Activated CD4-positive, alpha-beta T cell treated with anti-CD3 and anti-CD28 coated beads, Interleukin-2, amount 10 ng/mL, durations not matched to agents 7 days and 5 days (primary cell): ENCODE results near the gene WDR89. TPM values are rescaled to one million over a fixed set of nuclear protein-coding genes. Genes with fewer than 3 reads are reported as not detected.
"Not testable (repeated sequence)": the region's sequence is repeated elsewhere in the genome, so short reads cannot be mapped to it uniquely, and the experiment has no call there.

Source experiments
- CTCF ChIA-PET: fragments of 350-600 bp; sonication (Branson Sonifier 250); formaldehyde crosslinking; loops from one replicate; lab custom pipeline; 2021; ENCODE audit warnings: antibody characterized with exemption; lab: Charles Lee
- POLR2A ChIA-PET: fragments of 350-600 bp; sonication (Branson Sonifier 250); formaldehyde crosslinking; loops from one replicate; lab custom pipeline; 2021; ENCODE audit warnings: antibody characterized with exemption; lab: Charles Lee
- DNase-seq: peaks from one replicate; pipeline ENCODE4 v3.0.0-alpha.2; 2020
- H3K27ac Mint-ChIP-seq: one replicate; pipeline ENCODE4 v1.8.0; 2021; ENCODE audit warnings: mild to moderate bottlenecking, moderate library complexity, mixed read lengths
- H3K27me3 Mint-ChIP-seq: one replicate; pipeline ENCODE4 v1.8.0; 2021; ENCODE audit warnings: mixed read lengths
- H3K36me3 Mint-ChIP-seq: one replicate; pipeline ENCODE4 v1.8.0; 2021; ENCODE audit warnings: low read depth, mixed read lengths
- H3K4me1 Mint-ChIP-seq: one replicate; pipeline ENCODE4 v1.8.0; 2021; ENCODE audit warnings: mixed read lengths
- H3K4me3 Mint-ChIP-seq: one replicate; pipeline ENCODE4 v1.8.0; 2021; ENCODE audit warnings: mild to moderate bottlenecking, moderate library complexity, mixed read lengths
- H3K9me3 Mint-ChIP-seq: one replicate; pipeline ENCODE4 v1.8.0; 2021; ENCODE audit warnings: mixed read lengths
- total RNA-seq, 2 experiments: library from RNA; stranded (reverse); gene quantifications; one replicate each; pipeline ENCODE4 v1.2.3, GENCODE V29; 2021

The WDR89 gene
- total RNA-seq, 2 experiments from 2014 or later, result 17.5 to 20.7 TPM

DNA sequence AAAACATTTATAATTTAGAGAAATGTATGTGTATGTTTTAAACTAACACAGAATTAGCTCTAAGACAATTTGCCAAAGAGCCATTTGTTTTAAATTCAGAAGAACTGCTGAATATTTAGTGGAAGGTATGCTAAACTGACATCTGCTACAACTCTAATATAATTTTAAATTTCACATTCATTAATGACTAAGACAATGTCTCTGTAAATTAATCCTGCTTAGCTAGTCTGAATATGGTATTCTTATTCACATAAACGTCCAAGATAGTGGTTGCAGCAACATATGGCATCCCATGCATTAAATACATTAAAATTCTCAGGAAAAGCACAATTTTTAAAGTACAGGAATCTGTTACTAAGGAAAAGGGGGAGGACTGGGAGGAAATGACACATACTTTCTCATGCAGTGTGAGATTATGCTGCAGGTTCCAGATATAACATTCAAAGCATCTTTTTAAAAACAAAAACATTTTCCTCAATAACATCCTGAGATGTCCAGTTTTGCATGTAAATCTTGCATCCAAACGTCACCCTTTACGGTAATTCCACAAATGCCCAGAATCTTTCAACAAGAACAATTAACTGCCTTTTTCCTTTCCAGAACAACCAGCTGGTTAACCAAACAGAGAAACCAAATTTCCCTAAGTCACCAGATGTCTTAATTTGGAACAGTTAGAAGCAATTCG is 26.9 kb downstream of the WDR89 start:
- Mint-ChIP-seq H3K4me3 (no peak overlapping the region), H3K36me3 (peaks cover 29% of the 10 kb centered on the region), H3K27me3 (no peaks in the 10 kb centered on the region), H3K4me1 (peaks cover 18% of the 10 kb centered on the region), H3K27ac (no peak overlapping the region), H3K9me3 (no peaks in the 10 kb centered on the region)
- no peak for DNase-seq
- ChIA-PET CTCF (no interaction called here), POLR2A (no interaction called here)

DNA sequence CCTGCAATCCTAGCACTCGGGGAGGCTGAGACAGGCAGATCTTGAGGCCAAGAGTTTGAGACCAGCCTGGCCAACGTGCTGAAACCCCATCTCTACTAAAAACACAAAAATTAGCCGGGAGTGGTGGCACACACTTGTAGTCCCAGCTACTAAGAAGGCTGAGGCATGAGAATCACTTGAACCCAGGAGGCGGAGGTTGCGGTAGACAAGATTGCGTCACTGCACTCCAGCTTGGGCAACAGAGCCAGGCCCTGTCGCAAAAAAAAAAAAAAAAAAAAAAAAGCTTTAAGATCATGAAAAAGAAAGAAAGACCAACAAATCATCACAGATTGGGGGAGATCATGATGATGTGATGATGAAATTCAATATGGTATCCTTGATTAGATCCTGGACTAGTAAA is 30.6 kb downstream of the WDR89 start:
- peaks cover 16% of the 10 kb centered on the region for H3K36me3 Mint-ChIP-seq
- H3K27ac Mint-ChIP-seq, result no peak overlapping the region
- H3K27me3 Mint-ChIP-seq, result no peaks in the 10 kb centered on the region
- peaks cover 5% of the 10 kb centered on the region for H3K4me1 Mint-ChIP-seq
- ChIA-PET CTCF (interaction anchor here (0.7 to 1.3 kb wide), 2 partner anchors 7 to 167 kb away, joined by 3 to 4 read pairs; no protein-coding TSS in a partner anchor), POLR2A (interaction anchor here (0.6 kb wide), 1 partner anchor 22 kb away, joined by 4 read pairs; no protein-coding TSS in a partner anchor)
- DNase-seq, result no peak
- H3K9me3 Mint-ChIP-seq, result no peaks in the 10 kb centered on the region
- no peak overlapping the region for H3K4me3 Mint-ChIP-seq

DNA sequence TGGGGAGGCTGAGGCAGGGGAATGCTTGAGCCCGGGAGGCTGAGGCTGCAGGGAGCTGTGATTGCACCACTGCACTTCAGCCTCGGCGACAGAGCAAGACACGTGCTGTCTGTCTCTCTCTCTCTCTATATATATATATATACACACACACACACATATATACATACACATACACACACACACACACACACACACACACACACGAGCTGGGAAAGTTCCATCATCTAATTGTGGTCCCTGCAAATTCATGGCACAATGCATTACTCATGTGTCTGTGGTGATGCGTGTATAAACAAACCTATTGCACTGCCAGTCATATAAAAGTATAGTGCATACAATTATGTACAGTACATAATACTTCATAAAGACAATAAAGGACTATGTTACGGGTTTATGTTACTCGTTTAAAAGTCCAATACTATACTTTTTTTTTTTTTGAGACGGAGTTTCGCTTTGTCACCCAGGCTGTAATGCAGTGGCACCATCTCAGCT is 36.6 kb downstream of the WDR89 start:
- CTCF ChIA-PET, result no interaction called here
- no peaks in the 10 kb centered on the region for H3K27me3 Mint-ChIP-seq
- H3K4me3 Mint-ChIP-seq, result no peak overlapping the region
- no peaks in the 10 kb centered on the region for H3K9me3 Mint-ChIP-seq
- H3K36me3 Mint-ChIP-seq, result peaks cover 20% of the 10 kb centered on the region
- DNase-seq, result no peak
- peaks cover 2% of the 10 kb centered on the region for H3K4me1 Mint-ChIP-seq
- POLR2A ChIA-PET, result no interaction called here
- no peak overlapping the region for H3K27ac Mint-ChIP-seq

DNA sequence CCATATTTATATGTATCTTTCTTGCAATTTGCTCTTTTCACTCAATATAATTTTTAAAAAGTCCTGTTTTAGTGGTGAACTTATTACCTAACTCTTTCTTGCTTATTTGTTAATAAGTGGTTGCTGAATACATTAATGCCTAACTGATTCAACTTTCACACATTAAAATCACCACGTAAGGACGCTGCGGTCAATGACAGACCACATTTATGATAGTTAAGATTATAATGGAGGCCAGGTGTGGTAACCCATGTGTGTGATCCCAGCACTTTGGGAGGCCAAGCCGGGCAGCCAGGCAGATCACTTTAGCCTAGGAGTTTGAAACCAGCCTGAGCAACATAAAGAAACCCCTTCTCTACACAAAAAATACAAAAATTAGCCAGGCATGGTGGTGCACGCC is 37.0 kb downstream of the WDR89 start:
- Mint-ChIP-seq H3K4me1 (peaks cover 2% of the 10 kb centered on the region), H3K27me3 (no peaks in the 10 kb centered on the region), H3K36me3 (peaks cover 21% of the 10 kb centered on the region), H3K9me3 (no peaks in the 10 kb centered on the region), H3K27ac (no peak overlapping the region), H3K4me3 (no peak overlapping the region)
- CTCF ChIA-PET, result no interaction called here
- POLR2A ChIA-PET, result no interaction called here
- no peak for DNase-seq

DNA sequence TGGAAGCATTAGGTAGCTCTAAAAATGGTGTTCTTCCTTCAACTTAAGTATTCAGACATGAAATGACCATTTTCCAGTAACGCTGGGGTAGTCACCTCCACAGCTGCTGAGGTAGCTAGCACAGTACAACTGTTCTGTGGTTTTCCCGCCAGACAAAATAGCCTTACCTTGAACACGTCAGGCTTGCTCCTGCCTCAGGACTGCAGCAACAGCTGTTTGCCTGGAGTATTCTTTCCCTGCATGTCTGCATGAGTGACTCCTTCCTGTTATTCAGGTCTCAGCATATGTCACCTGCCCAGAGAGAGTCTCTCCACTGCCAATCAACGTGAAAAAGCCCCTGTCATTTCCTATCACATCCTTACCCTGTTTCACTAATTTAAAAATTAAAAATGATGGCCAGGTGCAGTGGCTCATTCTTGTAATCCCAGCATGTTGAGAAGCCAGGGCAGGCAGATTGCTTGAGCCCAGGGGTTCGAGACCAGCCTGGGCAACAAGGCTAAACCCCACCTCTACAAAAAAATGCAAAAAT is 37.9 kb downstream of the WDR89 start:
- H3K27ac Mint-ChIP-seq, result no peak overlapping the region
- DNase-seq, result no peak
- CTCF ChIA-PET, result no interaction called here
- peaks cover 2% of the 10 kb centered on the region for H3K4me1 Mint-ChIP-seq
- no peaks in the 10 kb centered on the region for H3K9me3 Mint-ChIP-seq
- POLR2A ChIA-PET, result interaction anchor here (0.6 kb wide), 1 partner anchor 12 kb away, joined by 3 read pairs; no protein-coding TSS in a partner anchor
- peaks cover 29% of the 10 kb centered on the region for H3K36me3 Mint-ChIP-seq
- no peaks in the 10 kb centered on the region for H3K27me3 Mint-ChIP-seq
- H3K4me3 Mint-ChIP-seq, result no peak overlapping the region

DNA sequence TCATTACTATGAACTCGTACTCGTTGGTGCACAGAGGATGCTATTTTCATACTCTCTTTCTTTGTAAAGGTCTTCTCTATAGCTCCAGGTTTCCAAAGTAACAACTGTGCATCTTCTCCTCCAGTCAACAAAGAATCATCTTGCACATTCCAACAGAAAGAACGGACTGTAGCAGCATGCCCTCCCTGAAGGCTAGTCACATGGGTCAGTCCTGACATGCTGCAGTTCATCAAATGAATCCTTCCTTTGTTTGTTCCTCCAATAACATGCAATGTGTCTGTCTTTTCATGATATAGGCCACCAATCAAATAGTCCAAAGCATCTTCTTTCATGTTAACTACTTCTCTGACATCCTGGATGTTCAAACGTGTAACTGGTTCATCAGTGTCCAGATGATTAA is 42.9 kb downstream of the WDR89 start:
- Mint-ChIP-seq H3K27ac (no peak overlapping the region), H3K36me3 (peaks cover 63% of the 10 kb centered on the region), H3K9me3 (peaks cover 18% of the 10 kb centered on the region), H3K27me3 (no peaks in the 10 kb centered on the region), H3K4me3 (no peak overlapping the region), H3K4me1 (peaks cover 3% of the 10 kb centered on the region)
- POLR2A ChIA-PET, result no interaction called here
- CTCF ChIA-PET, result no interaction called here
- no peak for DNase-seq

DNA sequence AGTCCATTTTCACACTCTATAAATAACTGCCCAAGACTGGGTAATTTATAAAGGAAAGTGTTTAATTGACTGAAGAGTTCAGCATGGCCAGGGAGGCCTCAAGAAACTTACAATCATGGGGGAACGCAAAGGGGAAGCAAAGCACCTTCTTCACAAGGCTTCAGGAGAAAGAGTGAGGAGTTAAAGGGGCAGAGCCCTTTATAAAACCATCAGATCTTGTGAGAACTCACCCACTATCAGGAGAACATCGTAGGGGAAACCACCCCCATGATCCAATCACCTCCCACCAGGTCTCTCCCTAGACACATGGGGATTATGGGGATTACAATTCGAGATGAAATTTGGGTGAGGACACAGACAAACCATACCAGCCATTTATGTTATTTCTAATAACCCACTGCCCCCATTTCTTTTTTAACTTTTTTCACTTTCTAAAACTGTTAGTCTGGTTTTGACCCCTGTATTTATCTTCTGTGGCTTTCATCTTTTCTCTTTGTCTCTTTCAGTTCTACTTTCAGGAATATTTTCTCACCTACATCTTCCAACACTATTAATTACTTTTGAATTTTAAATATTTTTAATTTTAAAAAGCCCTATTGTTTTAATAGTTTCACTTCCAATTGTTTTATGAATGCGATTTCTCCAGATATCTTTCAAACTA is 44.5 kb downstream of the WDR89 start:
- ChIA-PET CTCF (no interaction called here), POLR2A (no interaction called here)
- Mint-ChIP-seq H3K27me3 (no peaks in the 10 kb centered on the region), H3K36me3 (peaks cover 56% of the 10 kb centered on the region), H3K27ac (no peak overlapping the region), H3K9me3 (peaks cover 20% of the 10 kb centered on the region), H3K4me3 (no peak overlapping the region), H3K4me1 (peaks cover 3% of the 10 kb centered on the region)
- DNase-seq, result no peak

DNA sequence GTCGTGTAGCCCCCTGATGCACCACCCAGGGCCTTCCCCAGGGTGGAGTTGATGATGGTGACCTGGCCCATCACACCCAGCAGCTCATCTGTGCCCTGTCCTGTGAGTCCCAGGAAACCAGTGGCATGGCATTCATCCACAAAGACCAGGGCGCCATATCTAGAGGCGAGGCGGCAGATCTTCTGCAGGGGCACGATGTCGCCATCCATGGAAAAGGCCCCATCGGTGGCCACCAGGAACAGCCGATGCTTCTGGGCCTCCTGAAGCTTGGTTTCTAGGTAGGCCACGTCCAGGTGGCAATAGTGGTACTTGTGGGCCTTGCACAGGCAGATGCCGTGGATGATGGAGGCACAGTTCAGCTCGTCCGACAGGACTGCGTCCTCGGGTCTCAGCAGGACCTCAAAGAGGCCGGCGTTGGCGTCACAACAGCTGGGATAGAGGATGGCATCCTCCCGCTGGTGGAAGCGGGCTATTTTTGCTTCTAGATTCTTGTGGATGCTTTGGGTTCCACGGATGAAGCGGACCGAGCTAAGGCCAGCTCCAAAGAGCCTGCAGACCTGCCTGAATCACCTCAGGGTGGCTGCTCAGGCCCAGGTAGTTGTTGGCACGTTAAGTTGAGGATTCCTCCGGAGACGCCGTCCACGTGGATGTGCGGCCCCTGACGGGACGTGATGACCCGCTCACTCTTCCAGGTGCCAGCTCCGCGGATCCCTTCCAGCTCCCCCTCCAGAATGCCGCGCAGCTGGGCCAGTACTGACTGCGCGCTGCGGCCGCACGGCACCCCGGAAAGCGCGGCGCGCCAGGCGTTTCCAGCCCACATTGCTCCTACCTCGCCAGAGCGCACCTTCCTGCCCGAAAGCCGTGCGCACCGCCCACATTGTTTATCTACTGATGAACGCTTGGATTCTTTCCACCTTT is 47.0 kb downstream of the WDR89 start:
- DNase-seq, result no peak
- Mint-ChIP-seq H3K9me3 (peaks cover 26% of the 10 kb centered on the region), H3K27ac (no peak overlapping the region), H3K4me1 (peaks cover 3% of the 10 kb centered on the region), H3K36me3 (peaks cover 46% of the 10 kb centered on the region), H3K4me3 (no peak overlapping the region), H3K27me3 (no peaks in the 10 kb centered on the region)
- POLR2A ChIA-PET, result no interaction called here
- CTCF ChIA-PET, result interaction anchor here (0.6 kb wide), 1 partner anchor 20 kb away, joined by 3 read pairs; no protein-coding TSS in a partner anchor

DNA sequence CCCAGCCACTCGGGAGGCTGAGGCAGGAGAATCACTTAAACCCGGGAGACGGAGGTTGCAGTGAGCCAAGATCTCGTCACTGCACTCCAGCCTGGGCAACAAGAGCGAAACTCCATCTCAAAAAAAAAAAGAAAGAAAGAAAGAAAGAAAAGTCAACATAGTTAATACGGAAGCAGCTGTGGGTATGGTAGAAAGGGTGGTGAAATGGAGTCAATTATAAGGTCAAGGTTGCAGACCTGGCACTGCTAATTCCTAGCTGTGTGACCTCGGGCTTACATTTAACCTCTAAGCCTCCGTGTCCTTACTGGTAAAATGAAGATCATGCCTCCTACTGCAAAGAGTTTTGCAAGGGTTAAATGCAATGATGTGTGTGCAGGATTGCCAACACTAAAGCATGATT is 58.6 kb downstream of the WDR89 start:
- CTCF ChIA-PET, result interaction anchor here (0.7 kb wide), 1 partner anchor 1265 kb away, joined by 3 read pairs; no protein-coding TSS in a partner anchor
- H3K4me1 Mint-ChIP-seq, H3K36me3 Mint-ChIP-seq, POLR2A ChIA-PET, H3K27ac Mint-ChIP-seq, H3K9me3 Mint-ChIP-seq, H3K27me3 Mint-ChIP-seq, H3K4me3 Mint-ChIP-seq, DNase-seq: not testable (repeated sequence)

DNA sequence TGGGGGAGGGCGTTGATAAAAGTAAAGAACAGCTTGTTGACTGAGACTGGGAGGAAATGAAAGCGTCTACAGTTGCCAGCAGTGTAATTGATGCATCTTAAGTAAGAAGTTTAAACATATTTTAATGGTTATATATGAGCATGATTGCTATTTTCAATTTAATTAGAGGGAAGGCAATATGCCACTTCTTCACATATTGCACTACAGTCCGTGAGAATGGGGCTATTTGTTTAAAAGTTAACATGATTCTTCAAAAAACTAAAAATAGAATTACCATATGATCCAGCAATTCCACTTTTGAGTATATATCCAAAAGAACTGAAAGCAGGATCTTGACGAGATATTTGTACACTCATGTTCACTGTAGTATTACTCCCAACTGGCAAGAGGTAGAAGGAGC is 60.2 kb downstream of the WDR89 start:
- no peaks in the 10 kb centered on the region for H3K9me3 Mint-ChIP-seq
- H3K36me3 Mint-ChIP-seq, result no peaks in the 10 kb centered on the region
- no peak overlapping the region for H3K4me3 Mint-ChIP-seq
- no peak overlapping the region for H3K27ac Mint-ChIP-seq
- ChIA-PET CTCF (no interaction called here), POLR2A (no interaction called here)
- no peaks in the 10 kb centered on the region for H3K4me1 Mint-ChIP-seq
- H3K27me3 Mint-ChIP-seq, result peaks cover 9% of the 10 kb centered on the region
- no peak for DNase-seq

DNA sequence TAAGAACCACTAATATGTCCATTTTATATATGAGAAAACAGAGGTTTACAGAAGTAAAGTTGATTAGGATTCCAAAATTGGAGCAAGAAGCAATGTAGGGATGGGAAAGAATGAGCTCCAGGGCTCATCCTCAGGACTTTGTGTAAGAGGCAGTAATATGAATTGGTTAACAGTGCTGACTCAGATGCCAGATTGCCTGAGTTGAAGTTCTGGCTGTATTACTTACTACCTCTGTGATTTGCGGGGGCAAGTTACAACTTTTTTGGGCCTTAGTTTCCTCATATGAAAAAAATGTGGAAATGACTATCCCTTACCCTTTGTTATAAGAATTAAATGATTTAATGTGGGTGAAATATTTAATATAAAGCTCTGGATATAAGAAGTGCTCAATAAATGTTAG is 63.4 kb downstream of the WDR89 start:
- DNase-seq, result no peak
- no peak overlapping the region for H3K27ac Mint-ChIP-seq
- H3K4me3 Mint-ChIP-seq, result no peak overlapping the region
- no peaks in the 10 kb centered on the region for H3K4me1 Mint-ChIP-seq
- ChIA-PET CTCF (no interaction called here), POLR2A (no interaction called here)
- H3K27me3 Mint-ChIP-seq, result peaks cover 8% of the 10 kb centered on the region
- no peaks in the 10 kb centered on the region for H3K36me3 Mint-ChIP-seq
- H3K9me3 Mint-ChIP-seq, result no peaks in the 10 kb centered on the region

DNA sequence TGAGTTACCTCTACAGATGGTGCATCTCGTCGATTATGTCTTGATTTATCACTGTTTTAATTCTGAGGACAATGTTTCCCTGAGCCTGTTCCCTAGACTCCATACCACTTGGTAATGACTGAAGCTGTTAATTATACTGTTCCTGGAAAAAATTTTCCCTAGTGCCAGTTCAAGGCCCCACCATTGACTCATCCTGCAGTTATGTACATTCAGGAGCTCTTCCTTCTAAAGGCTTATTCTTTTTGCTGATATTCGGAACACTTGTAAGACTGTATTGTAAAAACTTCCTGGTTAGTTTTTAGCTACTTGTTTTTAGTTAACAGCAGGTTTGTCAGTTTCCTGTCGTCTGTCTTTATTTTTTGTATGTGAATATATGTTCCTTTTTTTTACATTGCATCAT is 68.1 kb downstream of the WDR89 start:
- Mint-ChIP-seq H3K36me3 (no peaks in the 10 kb centered on the region), H3K27me3 (peaks cover 6% of the 10 kb centered on the region), H3K4me3 (no peak overlapping the region), H3K4me1 (no peaks in the 10 kb centered on the region), H3K9me3 (no peaks in the 10 kb centered on the region), H3K27ac (no peak overlapping the region)
- DNase-seq, result no peak
- CTCF ChIA-PET, result no interaction called here
- POLR2A ChIA-PET, result no interaction called here
